HG03575 (cell line): ENCODE results near the gene DCANP1.

Source experiments
- ATAC-seq: cut with Tn5 transposase; IDR thresholded peaks from one replicate; pipeline ENCODE4 v1.9.1; 2021; ENCODE audit not compliant: unreplicated experiment, insufficient number of reproducible peaks, low FRiP score; ENCODE audit errors: extremely low read depth

DCANP1 gene

GRCh38 chr5:135481909-135482311, 34.8 kb upstream of the DCANP1 start:
- ATAC-seq: no peak

GRCh38 chr5:135481387-135481786, 34.2 kb upstream of the DCANP1 start:
- no peak for ATAC-seq

- no peak for ATAC-seq
Measured at GRCh38 chr5:135480511-135480910, 33.4 kb upstream of the DCANP1 start.

DNA sequence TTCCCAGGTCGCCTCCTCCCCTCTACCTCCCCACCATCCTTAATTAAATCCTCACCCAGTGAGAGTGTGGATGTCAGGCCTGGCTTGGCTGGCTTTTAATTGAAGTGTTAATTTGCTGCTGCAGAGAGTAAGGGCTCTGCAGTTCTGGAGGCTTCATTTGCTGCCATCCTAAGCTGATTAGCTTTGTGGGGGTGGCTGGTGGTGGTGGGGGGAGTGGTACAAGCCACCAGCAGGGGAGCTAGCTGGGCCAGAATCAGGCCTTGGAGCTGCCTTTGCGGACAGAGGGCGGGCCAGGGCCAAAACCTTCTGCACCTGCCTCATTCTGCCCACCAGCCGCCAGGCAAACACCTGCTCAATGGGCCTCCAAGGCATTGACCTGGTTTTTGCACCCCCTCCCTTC, 31.8 kb upstream of the DCANP1 start:
- ATAC-seq: no peak

DNA sequence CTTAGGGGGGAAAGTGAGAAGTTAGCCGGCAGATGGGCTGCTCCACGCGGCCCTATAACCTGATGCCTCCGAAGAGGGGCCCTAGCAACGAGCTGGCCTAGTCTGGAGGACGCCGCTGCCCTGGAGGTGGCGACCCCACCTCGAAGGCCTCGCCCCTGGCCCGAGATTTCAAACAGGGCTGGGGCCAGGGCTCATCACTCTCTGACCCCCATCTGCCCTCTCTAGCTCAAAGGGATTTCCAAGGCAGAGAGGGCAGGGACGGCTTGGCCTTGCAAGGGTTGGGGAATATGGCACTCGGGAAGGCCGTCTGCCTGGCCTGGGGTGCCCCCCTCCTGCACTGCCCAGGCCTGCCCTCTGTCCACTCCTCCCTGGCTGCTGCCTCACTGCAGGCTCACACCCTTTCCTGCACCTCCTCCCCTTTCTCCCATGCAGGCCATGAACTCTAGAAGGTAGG, 30.5 kb upstream of the DCANP1 start:
- ATAC-seq: no peak

DNA sequence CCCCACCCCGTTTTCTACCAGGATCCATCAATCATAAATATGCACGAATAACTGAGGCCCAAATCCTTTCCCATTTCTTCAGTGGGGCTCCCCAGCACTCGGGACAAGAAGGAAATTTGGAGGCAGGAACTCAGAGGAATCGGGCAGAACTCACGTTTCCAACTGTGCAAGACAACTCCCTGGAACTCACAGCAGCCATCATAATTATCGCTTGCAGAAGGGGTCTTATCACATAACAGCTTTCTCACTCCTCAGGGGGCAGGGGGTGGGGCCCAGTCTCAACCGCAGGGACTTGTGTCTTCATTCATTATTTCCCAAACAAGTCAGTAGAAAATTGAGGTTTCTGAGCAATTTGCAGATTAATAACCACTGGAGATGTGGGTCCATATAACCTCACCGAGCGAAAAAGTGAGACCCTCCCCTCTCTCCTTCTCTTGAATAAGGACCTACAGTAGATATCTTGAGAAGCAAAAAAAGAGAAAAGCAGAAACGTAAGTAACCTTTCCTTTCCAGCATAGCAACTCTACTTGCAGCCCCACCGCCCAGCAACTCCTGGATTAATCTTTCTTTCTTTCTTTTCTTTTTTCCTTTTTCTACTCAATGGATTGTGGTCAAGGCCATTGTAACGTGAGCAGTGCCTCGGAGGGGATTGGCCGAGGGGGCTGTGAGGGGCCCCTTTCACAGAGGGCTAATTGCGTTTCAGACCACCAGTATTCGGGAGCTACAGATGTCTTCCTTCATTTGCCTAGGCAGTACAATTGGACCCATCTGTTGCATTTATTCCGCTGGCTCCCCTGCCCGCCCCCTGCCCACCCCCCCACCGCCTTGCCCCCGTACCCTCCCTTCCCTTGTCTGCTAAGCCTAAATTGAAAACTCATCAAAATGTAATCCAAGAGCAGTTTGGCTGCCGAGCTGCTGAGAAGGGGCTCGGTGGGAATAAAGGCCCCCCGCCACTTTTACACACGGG, 29.8 kb upstream of the DCANP1 start:
- no peak for ATAC-seq

GRCh38 chr5:135473956-135474670, 27.0 kb upstream of the DCANP1 start:
- no peak for ATAC-seq

- no peak for ATAC-seq
Measured at GRCh38 chr5:135472141-135472540, 25.0 kb upstream of the DCANP1 start.

DNA sequence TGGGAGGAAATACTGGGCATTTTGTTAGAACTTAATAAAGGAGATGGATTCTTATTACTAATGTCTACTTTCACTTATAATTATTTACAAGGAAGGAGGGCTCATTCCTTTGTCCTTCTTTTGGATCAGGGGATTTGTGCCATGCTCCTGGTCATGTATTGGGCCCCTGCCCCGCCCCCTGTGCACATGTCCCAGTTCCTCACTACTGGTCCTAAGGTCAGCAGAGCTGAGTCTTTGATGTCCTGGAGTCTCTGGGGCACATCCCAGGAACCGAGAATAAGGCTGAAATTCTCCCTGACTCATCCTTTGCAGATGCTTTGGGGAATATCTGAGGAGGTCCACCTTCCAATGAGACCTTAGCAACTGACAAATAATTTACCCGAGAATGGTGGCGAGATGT, 24.6 kb upstream of the DCANP1 start:
- ATAC-seq: no peak

DNA sequence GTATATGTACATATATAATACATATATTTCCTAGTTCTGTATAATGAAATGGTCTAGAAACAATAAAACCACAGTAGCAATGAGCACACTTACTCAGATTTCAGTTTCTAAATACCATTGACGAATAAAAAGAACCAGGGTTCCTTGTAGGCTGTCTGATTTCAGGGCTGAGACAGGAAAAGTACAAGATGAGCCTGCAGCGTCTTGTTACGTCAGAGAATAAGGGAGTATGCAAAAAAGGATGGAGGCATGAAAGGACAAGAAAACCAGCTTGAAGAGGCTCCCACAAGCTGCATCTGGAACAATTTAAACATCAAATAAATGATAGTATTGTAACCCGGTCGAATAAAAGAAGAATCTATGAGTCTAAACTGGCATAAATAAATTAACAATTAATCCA, 22.8 kb upstream of the DCANP1 start:
- no peak for ATAC-seq

- ATAC-seq: no peak
Measured at GRCh38 chr5:135468541-135468940, 21.4 kb upstream of the DCANP1 start.

- no peak for ATAC-seq
Measured at GRCh38 chr5:135467871-135468485, 20.8 kb upstream of the DCANP1 start.

GRCh38 chr5:135467051-135467625, 20.0 kb upstream of the DCANP1 start:
- no peak for ATAC-seq

- no peak for ATAC-seq
Measured at GRCh38 chr5:135466178-135467050, 19.3 kb upstream of the DCANP1 start.

GRCh38 chr5:135465391-135466122, 18.4 kb upstream of the DCANP1 start:
- no peak for ATAC-seq

DNA sequence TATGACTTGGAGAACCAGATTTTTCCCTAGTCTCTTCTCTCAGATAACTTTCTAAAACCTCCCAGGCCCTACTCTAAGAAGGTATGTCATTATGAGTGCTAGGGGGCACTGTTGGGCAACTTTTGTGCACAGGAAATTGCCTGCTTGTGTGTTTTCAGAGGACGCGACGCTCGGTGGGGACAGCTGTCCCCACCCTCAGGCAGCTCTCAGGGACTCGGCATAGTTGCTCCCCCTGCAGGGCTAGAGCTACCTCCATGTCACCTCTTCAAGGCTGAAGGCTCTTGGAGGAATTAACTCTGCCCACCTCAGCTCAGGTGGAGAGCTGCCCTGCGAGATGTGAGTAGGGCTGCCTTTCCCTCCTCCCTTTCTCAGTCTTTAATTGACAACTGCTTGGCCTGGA, 15.2 kb upstream of the DCANP1 start:
- ATAC-seq: no peak

DNA sequence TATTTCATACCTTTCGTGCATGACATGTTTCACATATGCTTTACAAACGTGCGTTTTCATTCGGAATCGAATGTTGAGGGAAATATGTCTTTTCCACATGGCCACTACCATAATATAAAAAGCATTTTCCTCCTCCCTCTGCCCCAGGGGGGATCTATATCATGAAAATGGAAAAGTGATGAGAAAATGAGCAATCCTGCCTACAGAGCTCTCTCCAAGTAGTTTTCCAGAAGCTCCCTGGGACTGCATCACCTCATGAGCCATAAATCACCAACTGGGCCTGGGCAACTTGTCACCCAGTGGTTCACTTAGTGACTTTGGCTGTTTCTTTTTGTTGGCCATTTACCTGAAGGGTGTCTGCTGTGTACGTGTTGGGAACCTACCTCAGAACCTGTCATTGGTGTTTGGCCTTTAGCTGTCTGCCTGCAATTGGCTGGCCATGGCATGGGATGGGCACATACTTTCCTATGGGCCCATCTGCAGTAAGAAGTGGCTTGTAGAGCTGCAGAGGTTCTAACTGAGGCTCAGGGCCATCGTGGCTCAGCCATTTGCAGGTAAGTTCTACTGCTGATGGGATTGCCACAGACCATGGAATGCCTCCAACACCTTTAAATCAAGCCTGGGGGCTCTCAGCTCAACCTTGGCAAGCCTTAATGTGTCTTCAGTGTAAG, 14.5 kb upstream of the DCANP1 start:
- no peak for ATAC-seq
